ENCODE measurements around the gene ITGA3. TPM values are rescaled to one million over a fixed set of nuclear protein-coding genes. Genes with fewer than 3 reads are reported as not detected.

ITGA3 gene
- total and polyA plus RNA-seq, 2 experiments from 2014 or later, result 28.5 to 32.8 TPM

DNA sequence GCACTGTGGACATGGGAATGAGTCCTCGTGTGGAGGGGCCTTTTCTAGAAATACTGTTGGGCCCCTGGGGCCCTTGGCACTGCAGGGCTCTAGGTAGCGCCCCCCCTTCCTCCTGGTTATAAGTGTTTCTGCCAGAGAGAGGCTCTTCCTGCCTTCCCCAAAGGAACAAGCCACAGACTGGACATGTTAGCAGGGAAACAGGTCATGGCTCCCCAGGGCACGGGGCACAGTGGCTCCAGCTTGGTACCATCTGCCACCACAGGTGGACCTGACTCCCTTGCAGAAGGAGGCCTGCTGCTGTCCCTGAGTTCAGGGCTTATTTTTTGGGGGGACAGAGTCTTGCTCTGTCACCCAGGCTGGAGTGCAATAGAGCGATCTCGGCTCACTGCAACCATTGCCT, 48.0 kb downstream of the ITGA3 start:
- H3K9me3 ChIP-seq (ENCODE audit: low read depth), result no peaks in the 10 kb centered on the region
- DNase-seq (ENCODE audit: low spot score), result no peak
- no peaks in the 10 kb centered on the region for H3K27me3 ChIP-seq
- no peaks in the 10 kb centered on the region for H4K20me1 ChIP-seq (ENCODE audit: insufficient read depth, poor library complexity, severe bottlenecking)
- H2AFZ ChIP-seq, result no peak overlapping the region
- H3K36me3 ChIP-seq (replicated peaks; ENCODE audit: insufficient read depth, low read depth), result no peaks in the 10 kb centered on the region
- no peak overlapping the region for H3K4me2 ChIP-seq
- TF ChIP-seq EZH2 (IDR thresholded peaks at IDR 0.05; ENCODE audit: borderline replicate concordance), result no peak
- no peak for TF ChIP-seq EZH2phosphoT487 (IDR thresholded peaks at IDR 0.05; ENCODE audit: low read depth, severe bottlenecking, unreplicated experiment)
- TF ChIP-seq, protein P1, sequence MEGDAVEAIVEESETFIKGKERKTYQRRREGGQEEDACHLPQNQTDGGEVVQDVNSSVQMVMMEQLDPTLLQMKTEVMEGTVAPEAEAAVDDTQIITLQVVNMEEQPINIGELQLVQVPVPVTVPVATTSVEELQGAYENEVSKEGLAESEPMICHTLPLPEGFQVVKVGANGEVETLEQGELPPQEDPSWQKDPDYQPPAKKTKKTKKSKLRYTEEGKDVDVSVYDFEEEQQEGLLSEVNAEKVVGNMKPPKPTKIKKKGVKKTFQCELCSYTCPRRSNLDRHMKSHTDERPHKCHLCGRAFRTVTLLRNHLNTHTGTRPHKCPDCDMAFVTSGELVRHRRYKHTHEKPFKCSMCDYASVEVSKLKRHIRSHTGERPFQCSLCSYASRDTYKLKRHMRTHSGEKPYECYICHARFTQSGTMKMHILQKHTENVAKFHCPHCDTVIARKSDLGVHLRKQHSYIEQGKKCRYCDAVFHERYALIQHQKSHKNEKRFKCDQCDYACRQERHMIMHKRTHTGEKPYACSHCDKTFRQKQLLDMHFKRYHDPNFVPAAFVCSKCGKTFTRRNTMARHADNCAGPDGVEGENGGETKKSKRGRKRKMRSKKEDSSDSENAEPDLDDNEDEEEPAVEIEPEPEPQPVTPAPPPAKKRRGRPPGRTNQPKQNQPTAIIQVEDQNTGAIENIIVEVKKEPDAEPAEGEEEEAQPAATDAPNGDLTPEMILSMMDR (IDR thresholded peaks at IDR 0.05; ENCODE audit: poor library complexity), result no peak
- H3K9me2 ChIP-seq (replicated peaks; ENCODE audit: insufficient read depth), result no peaks in the 10 kb centered on the region
- no peak overlapping the region for H3K27ac ChIP-seq
- no peak overlapping the region for H3K4me3 ChIP-seq
- 99% methylated on average over 5 of the region's 5 CpGs for WGBS (ENCODE audit: low lambda C conversion rate, missing lambda C conversion rate)
- H3K79me2 ChIP-seq, result no peaks in the 10 kb centered on the region
- H3K4me1 ChIP-seq (ENCODE audit: insufficient read depth), result peaks cover 27% of the 10 kb centered on the region

DNA sequence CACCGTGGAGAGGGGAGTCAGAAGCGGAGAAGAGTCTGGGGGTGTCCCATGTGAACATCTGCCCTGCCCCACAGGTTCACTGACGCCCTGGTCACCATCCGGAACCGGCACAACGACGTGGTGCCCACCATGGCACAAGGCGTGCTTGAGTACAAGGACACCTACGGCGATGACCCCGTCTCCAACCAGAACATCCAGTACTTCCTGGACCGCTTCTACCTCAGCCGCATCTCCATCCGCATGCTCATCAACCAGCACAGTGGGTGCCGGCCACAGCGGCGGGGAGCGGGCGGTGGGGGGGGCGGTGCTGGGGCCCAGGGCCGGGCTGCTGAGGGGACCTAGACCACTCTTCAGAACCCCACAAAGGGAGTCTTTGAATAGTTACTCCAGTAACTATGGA, 49.9 kb downstream of the ITGA3 start:
- TF ChIP-seq EZH2 (IDR thresholded peaks at IDR 0.05; ENCODE audit: borderline replicate concordance) (no peak), EZH2phosphoT487 (IDR thresholded peaks at IDR 0.05; ENCODE audit: low read depth, severe bottlenecking, unreplicated experiment) (no peak)
- TF ChIP-seq, protein P1 (IDR thresholded peaks at IDR 0.05; ENCODE audit: poor library complexity), result no peak
- H3K79me2 ChIP-seq, result no peaks in the 10 kb centered on the region
- 95% methylated on average over 21 of the region's 21 CpGs for WGBS (ENCODE audit: low lambda C conversion rate, missing lambda C conversion rate)
- H3K27ac ChIP-seq, result no peak overlapping the region
- no peaks in the 10 kb centered on the region for H4K20me1 ChIP-seq (ENCODE audit: insufficient read depth, poor library complexity, severe bottlenecking)
- H2AFZ ChIP-seq, result no peak overlapping the region
- no peaks in the 10 kb centered on the region for H3K9me3 ChIP-seq (ENCODE audit: low read depth)
- peaks cover 20% of the 10 kb centered on the region for H3K4me1 ChIP-seq (ENCODE audit: insufficient read depth)
- H3K4me3 ChIP-seq, result no peak overlapping the region
- H3K36me3 ChIP-seq (replicated peaks; ENCODE audit: insufficient read depth, low read depth), result no peaks in the 10 kb centered on the region
- H3K27me3 ChIP-seq, result no peaks in the 10 kb centered on the region
- H3K4me2 ChIP-seq, result no peak overlapping the region
- DNase-seq (ENCODE audit: low spot score), result no peak
- H3K9me2 ChIP-seq (replicated peaks; ENCODE audit: insufficient read depth), result no peaks in the 10 kb centered on the region

DNA sequence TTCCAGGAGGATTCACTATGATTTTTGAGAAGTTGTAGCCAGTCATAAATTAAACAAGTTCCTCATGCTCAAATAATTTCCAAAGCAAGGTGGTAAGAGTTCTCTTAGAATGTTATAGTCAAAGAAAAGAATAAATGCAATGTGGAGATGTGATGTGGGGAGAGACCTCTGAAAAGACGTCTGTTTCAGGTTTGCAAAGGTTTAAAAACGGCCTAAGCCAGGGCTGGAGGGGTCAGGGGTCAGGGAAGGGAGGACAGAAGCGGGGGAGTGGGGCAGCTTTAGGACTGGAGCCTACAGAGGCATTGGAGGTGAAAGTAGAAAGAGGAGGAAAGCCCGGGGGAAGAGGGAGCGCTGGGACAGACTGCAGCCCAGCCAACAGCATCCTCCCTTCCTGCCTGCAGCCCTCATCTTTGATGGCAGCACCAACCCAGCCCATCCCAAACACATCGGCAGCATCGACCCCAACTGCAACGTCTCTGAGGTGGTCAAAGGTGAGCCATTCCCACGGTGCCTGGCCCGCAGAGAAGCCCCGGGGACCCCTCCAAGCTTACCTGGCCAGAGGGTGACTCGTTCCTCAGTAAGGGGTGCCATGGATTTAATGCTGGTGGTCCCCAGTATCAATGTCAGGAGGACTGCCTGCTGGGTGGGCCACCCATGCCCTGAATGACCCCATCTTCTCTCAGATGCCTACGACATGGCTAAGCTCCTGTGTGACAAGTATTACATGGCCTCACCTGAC, 50.7 kb downstream of the ITGA3 start:
- Histone ChIP-seq H3K9me3 (ENCODE audit: low read depth) (no peaks in the 10 kb centered on the region), H3K27ac (no peak overlapping the region), H3K27me3 (no peaks in the 10 kb centered on the region), H3K36me3 (replicated peaks; ENCODE audit: insufficient read depth, low read depth) (no peaks in the 10 kb centered on the region), H2AFZ (no peak overlapping the region), H3K4me3 (no peak overlapping the region), H3K79me2 (no peaks in the 10 kb centered on the region), H3K9me2 (replicated peaks; ENCODE audit: insufficient read depth) (no peaks in the 10 kb centered on the region), H3K4me2 (no peak overlapping the region), H4K20me1 (ENCODE audit: insufficient read depth, poor library complexity, severe bottlenecking) (no peaks in the 10 kb centered on the region), H3K4me1 (ENCODE audit: insufficient read depth) (peaks cover 15% of the 10 kb centered on the region)
- DNase-seq (ENCODE audit: low spot score), result no peak
- 81% methylated on average over 13 of the region's 13 CpGs for WGBS (ENCODE audit: low lambda C conversion rate, missing lambda C conversion rate)
- TF ChIP-seq EZH2phosphoT487 (IDR thresholded peaks at IDR 0.05; ENCODE audit: low read depth, severe bottlenecking, unreplicated experiment) (no peak), EZH2 (IDR thresholded peaks at IDR 0.05; ENCODE audit: borderline replicate concordance) (no peak)
- TF ChIP-seq, protein P1 (IDR thresholded peaks at IDR 0.05; ENCODE audit: poor library complexity), result no peak

Data from hepatocyte (in vitro differentiated cells).